GM10248 (cell line): ENCODE results near the gene TXNDC5.

Source experiments
- CTCF ChIA-PET: fragments of 300-600 bp; sonication (Branson Sonifier 250); formaldehyde crosslinking; extraction: SDS; loops from one replicate; lab custom pipeline; 2021; ENCODE audit warnings: antibody characterized with exemption; lab: Yijun Ruan, JAX
- POLR2A ChIA-PET: fragments of 350-650 bp; sonication (Branson Sonifier 250); formaldehyde crosslinking; extraction: SDS; loops from one replicate; lab custom pipeline; 2020; ENCODE audit warnings: antibody characterized with exemption; lab: Yijun Ruan, JAX
- DNase-seq: peaks from one replicate; pipeline ENCODE4 v3.0.0; 2012; ENCODE audit errors: extremely low spot score
- CTCF ChIP-seq: IDR thresholded peaks from 2 replicates; pipeline ENCODE4 v1.5.1; 2012; ENCODE audit warnings: mild to moderate bottlenecking, low read depth; ENCODE audit errors: extremely low read depth, missing control alignments, control extremely low read depth

Gene TXNDC5

GRCh38 chr6:7905416-7905815 lies 5.2 kb downstream of the TXNDC5 start:
- DNase-seq = no peak
- CTCF ChIA-PET = interaction anchor here (0.9 kb wide), 1 partner anchor 10 kb away, joined by 3 read pairs; no protein-coding TSS in a partner anchor
- TF ChIP-seq CTCF = no peak
- POLR2A ChIA-PET = no interaction called here

GRCh38 chr6:7904654-7905319 lies 5.8 kb downstream of the TXNDC5 start:
- no peak for DNase-seq
- ChIA-PET CTCF (no interaction called here), POLR2A (no interaction called here)
- no peak for TF ChIP-seq CTCF

GRCh38 chr6:7903673-7904072 lies 6.9 kb downstream of the TXNDC5 start:
- no peak for DNase-seq
- ChIA-PET POLR2A (interaction anchor here (0.6 kb wide), 1 partner anchor 584 kb away, joined by 4 read pairs; no protein-coding TSS in a partner anchor), CTCF (interaction anchor here (0.7 to 1.4 kb wide), 3 partner anchors 11 to 66 kb away, joined by 3 to 4 read pairs (median 3); no protein-coding TSS in a partner anchor)
- no peak for TF ChIP-seq CTCF

- ChIA-PET POLR2A (no interaction called here), CTCF (interaction anchor here (0.8 to 1.4 kb wide), 6 partner anchors 8 to 103 kb away, joined by 3 to 4 read pairs (median 3); no protein-coding TSS in a partner anchor)
- DNase-seq = no peak
- no peak for TF ChIP-seq CTCF
Observed at GRCh38 chr6:7902867-7903266, 7.7 kb downstream of the TXNDC5 start.

GRCh38 chr6:7902221-7902620 lies 8.4 kb downstream of the TXNDC5 start:
- no peak for DNase-seq
- TF ChIP-seq CTCF = no peak
- ChIA-PET CTCF (interaction anchor here (0.8 to 1.4 kb wide), 5 partner anchors 8 to 104 kb away, joined by 3 read pairs; no protein-coding TSS in a partner anchor), POLR2A (no interaction called here)

- no peak for DNase-seq
- TF ChIP-seq CTCF = no peak
- CTCF ChIA-PET = interaction anchor here (0.9 kb wide), 1 partner anchor 104 kb away, joined by 3 read pairs; no protein-coding TSS in a partner anchor
- POLR2A ChIA-PET = no interaction called here
Observed at GRCh38 chr6:7901780-7902179, 8.8 kb downstream of the TXNDC5 start.
